HepG2 (cell line): Measurements from ENCODE around the gene RPS2. TPM values are rescaled to one million over a fixed set of nuclear protein-coding genes. Genes with fewer than 3 reads are reported as not detected.

Experiments
- ATF2 ChIP-seq: sonication (generic); formaldehyde crosslinking; IDR thresholded peaks from 2 replicates; pipeline ENCODE4 v1.4.0; 2020; ENCODE audit warnings: missing genetic modification reagents
- ETV5 ChIP-seq: IDR thresholded peaks from 2 replicates; pipeline ENCODE4 v1.6.1; 2018; ENCODE audit warnings: missing biosample characterization, missing genetic modification reagents, inconsistent platforms, borderline replicate concordance
- HBP1 ChIP-seq: IDR thresholded peaks from 2 replicates; pipeline ENCODE4 v1.6.1; 2016; ENCODE audit warnings: low read depth, control low read depth
- HNF1A ChIP-seq, 2 experiments: sonication (generic) in 1 of 2; formaldehyde crosslinking in 1 of 2; IDR thresholded peaks; 2 replicates each; pipeline versions ENCODE4 v1.4.0 to v1.6.1; 2016 to 2020; ENCODE audit warnings: borderline replicate concordance in 1 of 2, low read depth in 1 of 2, mild to moderate bottlenecking in 1 of 2, missing genetic modification reagents in 1 of 2
- TEAD3 ChIP-seq: optimal IDR thresholded peaks from 2 replicates; pipeline ENCODE3; 2016; ENCODE audit warnings: borderline replicate concordance
- ZBTB20 ChIP-seq: sonication (generic); formaldehyde crosslinking; IDR thresholded peaks from 2 replicates; pipeline ENCODE4 v1.8.1; 2023; ENCODE audit warnings: missing genetic modification reagents, low read depth, mild to moderate bottlenecking, borderline replicate concordance
- ZMYM3 ChIP-seq: sonication (generic); formaldehyde crosslinking; IDR thresholded peaks from 2 replicates; pipeline ENCODE4 v1.5.1; 2020; ENCODE audit warnings: mild to moderate bottlenecking, missing genetic modification reagents
- ZMYM4 ChIP-seq: sonication (generic); formaldehyde crosslinking; IDR thresholded peaks from 2 replicates; pipeline ENCODE4 v1.8.1; 2023; ENCODE audit warnings: mild to moderate bottlenecking, missing genetic modification reagents
- ZNF263 ChIP-seq: sonication (generic); formaldehyde crosslinking; IDR thresholded peaks from 2 replicates; pipeline ENCODE4 v1.4.0; 2020; ENCODE audit warnings: missing genetic modification reagents
- ZNF44 ChIP-seq: sonication (generic); formaldehyde crosslinking; IDR thresholded peaks from 2 replicates; pipeline ENCODE4 v1.5.1; 2020; ENCODE audit warnings: mild to moderate bottlenecking, missing genetic modification reagents
- polyA plus RNA-seq, 8 experiments: library from polyadenylated mRNA; depleted of rRNA in 3 of 8; stranded (reverse) in 7 of 8; unstranded in 1 of 8; fragments of >200 nt; fragmentation: Illumina TruSeq in 4 of 8; extraction: Trizol in 4 of 8; gene quantifications; 2 replicates each; pipeline versions ENCODE4 v1.2.1 to v1.2.3, GENCODE V29; 2011 to 2016; ENCODE audit warnings: low read depth in 4 of 8, missing spikeins in 1 of 8, mixed read lengths in 1 of 8; ENCODE audit not compliant: insufficient read depth in 1 of 8
- total RNA-seq, 5 experiments: library from RNA; depleted of rRNA; stranded (reverse); fragments of >200 nt; fragmentation: Illumina TruSeq; extraction: Trizol; gene quantifications; 2 replicates each; pipeline ENCODE4 v1.2.3, GENCODE V29; 2016; ENCODE audit warnings: low read depth in 1 of 5
- TF ChIP-seq, protein P1 (sequence below): sonication (generic); formaldehyde crosslinking; IDR thresholded peaks from 2 replicates; pipeline ENCODE4 v1.5.0; 2020; ENCODE audit warnings: mild to moderate bottlenecking, missing genetic modification reagents
- TF ChIP-seq, protein P2 (sequence below): sonication (generic); formaldehyde crosslinking; IDR thresholded peaks from 2 replicates; pipeline ENCODE4 v1.4.0; 2020; ENCODE audit warnings: missing genetic modification reagents

RPS2 gene
- total and polyA plus RNA-seq, 2 of the 13 experiments (the other 11 are each of a cell fraction or from before 2014, with no cell fraction given), result 1,908 to 4,514 TPM

- TF ChIP-seq, protein P1, sequence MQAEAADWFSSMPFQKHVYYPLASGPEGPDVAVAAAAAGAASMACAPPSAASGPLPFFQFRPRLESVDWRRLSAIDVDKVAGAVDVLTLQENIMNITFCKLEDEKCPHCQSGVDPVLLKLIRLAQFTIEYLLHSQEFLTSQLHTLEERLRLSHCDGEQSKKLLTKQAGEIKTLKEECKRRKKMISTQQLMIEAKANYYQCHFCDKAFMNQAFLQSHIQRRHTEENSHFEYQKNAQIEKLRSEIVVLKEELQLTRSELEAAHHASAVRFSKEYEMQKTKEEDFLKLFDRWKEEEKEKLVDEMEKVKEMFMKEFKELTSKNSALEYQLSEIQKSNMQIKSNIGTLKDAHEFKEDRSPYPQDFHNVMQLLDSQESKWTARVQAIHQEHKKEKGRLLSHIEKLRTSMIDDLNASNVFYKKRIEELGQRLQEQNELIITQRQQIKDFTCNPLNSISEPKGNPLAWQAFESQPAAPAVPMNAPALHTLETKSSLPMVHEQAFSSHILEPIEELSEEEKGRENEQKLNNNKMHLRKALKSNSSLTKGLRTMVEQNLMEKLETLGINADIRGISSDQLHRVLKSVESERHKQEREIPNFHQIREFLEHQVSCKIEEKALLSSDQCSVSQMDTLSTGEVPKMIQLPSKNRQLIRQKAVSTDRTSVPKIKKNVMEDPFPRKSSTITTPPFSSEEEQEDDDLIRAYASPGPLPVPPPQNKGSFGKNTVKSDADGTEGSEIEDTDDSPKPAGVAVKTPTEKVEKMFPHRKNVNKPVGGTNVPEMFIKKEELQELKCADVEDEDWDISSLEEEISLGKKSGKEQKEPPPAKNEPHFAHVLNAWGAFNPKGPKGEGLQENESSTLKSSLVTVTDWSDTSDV (CRISPR knock-in tag), result 0 out of 2 replicates have a peak, but pooled peaks have one; percentile 49
- TF ChIP-seq ZNF263, result no peak
- TF ChIP-seq HBP1, result no peak
- no peak for TF ChIP-seq ZMYM3 (CRISPR knock-in tag)
- TF ChIP-seq ZNF44 (CRISPR knock-in tag), result no peak
- TF ChIP-seq ETV5 (CRISPR knock-in tag), result 0 out of 2 replicates have a peak, but pooled peaks have one; percentile 27
- peak; percentile 44 for TF ChIP-seq TEAD3 (CRISPR knock-in tag)
- TF ChIP-seq ATF2, result no peak
- no peak for TF ChIP-seq ZMYM4 (CRISPR knock-in tag)
- TF ChIP-seq, protein P2, sequence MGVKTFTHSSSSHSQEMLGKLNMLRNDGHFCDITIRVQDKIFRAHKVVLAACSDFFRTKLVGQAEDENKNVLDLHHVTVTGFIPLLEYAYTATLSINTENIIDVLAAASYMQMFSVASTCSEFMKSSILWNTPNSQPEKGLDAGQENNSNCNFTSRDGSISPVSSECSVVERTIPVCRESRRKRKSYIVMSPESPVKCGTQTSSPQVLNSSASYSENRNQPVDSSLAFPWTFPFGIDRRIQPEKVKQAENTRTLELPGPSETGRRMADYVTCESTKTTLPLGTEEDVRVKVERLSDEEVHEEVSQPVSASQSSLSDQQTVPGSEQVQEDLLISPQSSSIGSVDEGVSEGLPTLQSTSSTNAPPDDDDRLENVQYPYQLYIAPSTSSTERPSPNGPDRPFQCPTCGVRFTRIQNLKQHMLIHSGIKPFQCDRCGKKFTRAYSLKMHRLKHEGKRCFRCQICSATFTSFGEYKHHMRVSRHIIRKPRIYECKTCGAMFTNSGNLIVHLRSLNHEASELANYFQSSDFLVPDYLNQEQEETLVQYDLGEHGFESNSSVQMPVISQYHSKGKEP (CRISPR knock-in tag), result no peak
- TF ChIP-seq HNF1A (IDR thresholded peaks at IDR 0.05; ENCODE audit: low read depth), result no peak
- TF ChIP-seq HNF1A (CRISPR knock-in tag; IDR thresholded peaks at IDR 0.05; ENCODE audit: borderline replicate concordance), result no peak
- no peak for TF ChIP-seq ZBTB20 (CRISPR knock-in tag)
Measured at GRCh38 chr16:1946495-1947368, 17.9 kb downstream of the RPS2 start (continued).
